WTC11 (cell line): ENCODE data around the gene MRPL14. TPM values are rescaled to one million over a fixed set of nuclear protein-coding genes. Genes with fewer than 3 reads are reported as not detected.

ENCODE experiments used
- ATAC-seq: fragments of 200-7000 bp; cut with Tn5 transposase; 2 replicates; pipeline ENCODE4 v1.10.0; 2021; ENCODE audit warnings: mild to moderate bottlenecking, moderate library complexity
- CTCF ChIA-PET: fragments of 300-600 bp; sonication (Branson Sonifier 250); formaldehyde crosslinking; loops from one replicate; lab custom pipeline; 2021; ENCODE audit warnings: antibody characterized with exemption; lab: Charles Lee
- POLR2A ChIA-PET: fragments of 350-600 bp; sonication (Branson Sonifier 250); formaldehyde crosslinking; loops from one replicate; lab custom pipeline; 2021; ENCODE audit warnings: antibody characterized with exemption; lab: Charles Lee
- DNase-seq: peaks from one replicate; pipeline ENCODE4 v3.0.0; 2021; ENCODE audit warnings: low spot score
- H3K27ac Mint-ChIP-seq: 2 replicates; pipeline ENCODE4 v1.8.0; 2021; ENCODE audit warnings: mixed read lengths
- H3K27me3 Mint-ChIP-seq: 2 replicates; pipeline ENCODE4 v1.8.0; 2021; ENCODE audit warnings: low read depth, mild to moderate bottlenecking, moderate library complexity, mixed read lengths
- H3K36me3 Mint-ChIP-seq: 2 replicates; pipeline ENCODE4 v1.8.0; 2021; ENCODE audit warnings: mixed read lengths
- H3K4me1 Mint-ChIP-seq: 2 replicates; pipeline ENCODE4 v1.8.0; 2022; ENCODE audit warnings: mixed read lengths
- H3K4me3 Mint-ChIP-seq: 2 replicates; pipeline ENCODE4 v1.8.0; 2021; ENCODE audit warnings: mild to moderate bottlenecking, moderate library complexity, mixed read lengths
- H3K9me3 Mint-ChIP-seq: 2 replicates; pipeline ENCODE4 v1.8.0; 2021; ENCODE audit warnings: mixed read lengths
- FOXJ3 ChIP-seq: sonication (generic); formaldehyde crosslinking; IDR thresholded peaks from 2 replicates; pipeline ENCODE4 v1.9.0; 2021; ENCODE audit warnings: missing genetic modification reagents, mild to moderate bottlenecking, borderline replicate concordance
- FOXP1 ChIP-seq: sonication (generic); formaldehyde crosslinking; IDR thresholded peaks from 2 replicates; pipeline ENCODE4 v1.8.0; 2022; ENCODE audit warnings: missing genetic modification reagents, mild to moderate bottlenecking, moderate library complexity, borderline replicate concordance
- JAZF1 ChIP-seq: fragments of 250-450 bp; sonication (Bioruptor Pico); IDR thresholded peaks from 2 replicates; pipeline ENCODE4 v1.9.0; 2021; ENCODE audit warnings: moderate library complexity, mild to moderate bottlenecking, inconsistent platforms
- MYBL2 ChIP-seq: sonication (generic); formaldehyde crosslinking; IDR thresholded peaks from 2 replicates; pipeline ENCODE4 v1.8.1; 2023; ENCODE audit warnings: mild to moderate bottlenecking, moderate library complexity, missing genetic modification reagents
- NFATC4 ChIP-seq: fragments of 250-450 bp; sonication (Bioruptor Pico); IDR thresholded peaks from 2 replicates; pipeline ENCODE4 v1.9.0; 2021; ENCODE audit warnings: mild to moderate bottlenecking
- NR1H2 ChIP-seq: sonication (generic); formaldehyde crosslinking; IDR thresholded peaks from 2 replicates; pipeline ENCODE4 v1.9.0; 2021; ENCODE audit warnings: mild to moderate bottlenecking, moderate library complexity, missing genetic modification reagents
- RELA ChIP-seq: sonication (generic); formaldehyde crosslinking; IDR thresholded peaks from 2 replicates; pipeline ENCODE4 v1.8.1; 2022; ENCODE audit warnings: missing genetic modification reagents, mild to moderate bottlenecking, borderline replicate concordance
- TP53 ChIP-seq: sonication (generic); formaldehyde crosslinking; IDR thresholded peaks from 2 replicates; pipeline ENCODE4 v1.8.1; 2023; ENCODE audit warnings: mild to moderate bottlenecking, missing genetic modification reagents
- ZNF121 ChIP-seq: sonication (generic); formaldehyde crosslinking; IDR thresholded peaks from 2 replicates; pipeline ENCODE4 v1.8.0; 2023; ENCODE audit warnings: missing genetic modification reagents
- ZNF232 ChIP-seq: sonication (generic); formaldehyde crosslinking; IDR thresholded peaks from 2 replicates; pipeline ENCODE4 v1.8.0; 2022; ENCODE audit warnings: mild to moderate bottlenecking, missing genetic modification reagents
- ZNF671 ChIP-seq: fragments of 250-450 bp; sonication (Bioruptor Pico); IDR thresholded peaks from 2 replicates; pipeline ENCODE4 v1.8.0; 2021; ENCODE audit warnings: mild to moderate bottlenecking
- total RNA-seq: library from RNA; stranded (reverse); gene quantifications from 3 replicates; pipeline ENCODE4 v1.2.3, GENCODE V29; 2021
- TF ChIP-seq, protein P1 (sequence below): sonication (generic); formaldehyde crosslinking; IDR thresholded peaks from 2 replicates; pipeline ENCODE4 v1.8.1; 2022; ENCODE audit warnings: missing genetic modification reagents, borderline replicate concordance
- TF ChIP-seq, protein P2 (sequence below): fragments of 250-450 bp; sonication (Bioruptor Pico); IDR thresholded peaks from 2 replicates; pipeline ENCODE4 v1.8.0; 2021; ENCODE audit warnings: mild to moderate bottlenecking
- TF ChIP-seq, protein P3 (sequence below): fragments of 250-450 bp; sonication (Bioruptor Pico); IDR thresholded peaks from 2 replicates; pipeline ENCODE4 v1.9.0; 2021; ENCODE audit warnings: mild to moderate bottlenecking, borderline replicate concordance
- TF ChIP-seq, protein P4 (sequence below): sonication (generic); formaldehyde crosslinking; IDR thresholded peaks from 2 replicates; pipeline ENCODE4 v1.8.1; 2023; ENCODE audit warnings: mild to moderate bottlenecking, missing genetic modification reagents, moderate library complexity

Gene MRPL14
- total RNA-seq, 1 experiment from 2014 or later: 74.2 TPM

DNA sequence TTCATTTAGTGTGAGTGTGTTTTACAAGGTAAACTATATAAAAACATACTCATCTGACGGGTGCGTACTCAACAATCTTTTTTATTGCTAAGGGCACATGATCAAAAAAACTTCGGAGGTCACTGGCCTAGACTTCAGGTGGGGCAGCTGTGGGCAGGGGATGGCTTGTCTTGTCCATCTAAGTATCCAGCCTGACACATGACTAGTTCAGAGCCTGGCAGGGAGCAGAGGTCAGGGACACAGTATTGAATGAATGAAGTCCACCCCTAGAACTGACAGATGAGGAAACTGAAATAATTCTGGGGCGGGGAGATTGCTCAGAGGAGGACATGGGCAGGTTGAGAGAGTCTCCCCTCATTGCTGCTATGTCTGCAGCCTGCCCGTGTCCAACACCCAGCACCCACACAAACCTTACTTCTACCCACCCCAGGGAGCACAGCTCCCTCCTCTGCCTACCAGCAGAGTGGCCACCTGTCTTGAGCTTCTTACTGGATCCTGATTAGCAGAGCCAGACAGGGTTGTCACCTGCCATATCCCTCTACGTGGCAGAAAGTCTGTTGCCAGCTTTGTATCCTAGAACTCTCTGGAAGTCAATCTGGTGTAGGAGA, 48.9 kb downstream of the MRPL14 start:
- DNase-seq (no peak), ATAC-seq (no peak)
- no peaks in the 10 kb centered on the region for H3K9me3 Mint-ChIP-seq
- ChIA-PET CTCF (interaction anchor here (0.5 to 4.5 kb wide), 95 partner anchors 10 to 502 kb away, joined by 3 to 52 read pairs (median 4); partner anchors contain the start of genes GTPBP2, POLH, RSPH9 and SLC35B2), POLR2A (interaction anchor here (1.0 kb wide), 1 partner anchor 309 kb away, joined by 6 read pairs; the partner anchor contains the start of gene VEGFA)
- no peak overlapping the region for H3K4me3 Mint-ChIP-seq
- no peaks in the 10 kb centered on the region for H3K27me3 Mint-ChIP-seq
- peaks cover 34% of the 10 kb centered on the region for H3K4me1 Mint-ChIP-seq
- H3K27ac Mint-ChIP-seq: no peak overlapping the region
- no peak for TF ChIP-seq ZNF671
- H3K36me3 Mint-ChIP-seq: no peaks in the 10 kb centered on the region

DNA sequence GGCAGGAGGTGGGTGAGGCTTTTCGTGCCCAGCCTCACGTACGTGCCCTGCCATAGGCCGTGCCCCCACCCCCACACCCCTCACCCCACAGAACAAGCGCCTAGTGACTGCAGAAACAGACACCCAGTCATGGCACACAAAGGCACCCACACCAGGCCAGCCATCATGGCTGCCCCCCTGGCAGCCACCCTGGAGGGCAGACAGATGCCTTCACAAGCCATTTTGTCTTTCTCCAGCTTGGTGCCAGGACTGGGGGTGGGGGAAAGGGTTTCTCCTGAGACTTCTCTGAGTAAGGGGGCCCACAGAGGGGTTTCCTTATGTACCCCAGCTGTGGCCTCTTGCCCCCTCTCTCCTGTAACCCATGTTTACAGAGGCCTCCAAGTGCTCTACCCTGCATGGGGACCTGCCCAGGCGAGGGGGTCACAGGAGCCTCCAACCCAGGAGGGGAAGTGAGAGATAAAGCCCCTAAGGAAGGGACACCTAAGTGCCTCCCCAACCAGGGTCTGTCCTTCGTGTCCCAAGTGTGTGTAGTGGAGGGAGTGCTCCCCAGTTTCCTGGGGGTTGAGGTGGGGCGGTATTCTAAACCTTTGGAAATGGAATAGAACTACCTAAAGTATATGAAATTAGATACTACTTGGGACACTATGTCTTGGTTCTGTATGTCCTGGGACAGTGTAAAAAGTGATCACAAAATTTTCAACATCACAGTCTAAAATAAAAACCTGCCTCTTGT, 49.9 kb downstream of the MRPL14 start:
- POLR2A ChIA-PET: no interaction called here
- DNase-seq (no peak), ATAC-seq (no peak)
- no peaks in the 10 kb centered on the region for H3K36me3 Mint-ChIP-seq
- CTCF ChIA-PET: interaction anchor here (2.2 to 6.6 kb wide), 6 partner anchors 14 to 409 kb away, joined by 21 to 96 read pairs (median 50); partner anchors contain the start of gene VEGFA
- no peak for TF ChIP-seq FOXJ3 (CRISPR knock-in tag)
- TF ChIP-seq, protein P1, sequence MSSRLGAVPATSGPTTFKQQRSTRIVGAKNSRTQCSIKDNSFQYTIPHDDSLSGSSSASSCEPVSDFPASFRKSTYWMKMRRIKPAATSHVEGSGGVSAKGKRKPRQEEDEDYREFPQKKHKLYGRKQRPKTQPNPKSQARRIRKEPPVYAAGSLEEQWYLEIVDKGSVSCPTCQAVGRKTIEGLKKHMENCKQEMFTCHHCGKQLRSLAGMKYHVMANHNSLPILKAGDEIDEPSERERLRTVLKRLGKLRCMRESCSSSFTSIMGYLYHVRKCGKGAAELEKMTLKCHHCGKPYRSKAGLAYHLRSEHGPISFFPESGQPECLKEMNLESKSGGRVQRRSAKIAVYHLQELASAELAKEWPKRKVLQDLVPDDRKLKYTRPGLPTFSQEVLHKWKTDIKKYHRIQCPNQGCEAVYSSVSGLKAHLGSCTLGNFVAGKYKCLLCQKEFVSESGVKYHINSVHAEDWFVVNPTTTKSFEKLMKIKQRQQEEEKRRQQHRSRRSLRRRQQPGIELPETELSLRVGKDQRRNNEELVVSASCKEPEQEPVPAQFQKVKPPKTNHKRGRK (CRISPR knock-in tag): no peak
- TF ChIP-seq, protein P2, sequence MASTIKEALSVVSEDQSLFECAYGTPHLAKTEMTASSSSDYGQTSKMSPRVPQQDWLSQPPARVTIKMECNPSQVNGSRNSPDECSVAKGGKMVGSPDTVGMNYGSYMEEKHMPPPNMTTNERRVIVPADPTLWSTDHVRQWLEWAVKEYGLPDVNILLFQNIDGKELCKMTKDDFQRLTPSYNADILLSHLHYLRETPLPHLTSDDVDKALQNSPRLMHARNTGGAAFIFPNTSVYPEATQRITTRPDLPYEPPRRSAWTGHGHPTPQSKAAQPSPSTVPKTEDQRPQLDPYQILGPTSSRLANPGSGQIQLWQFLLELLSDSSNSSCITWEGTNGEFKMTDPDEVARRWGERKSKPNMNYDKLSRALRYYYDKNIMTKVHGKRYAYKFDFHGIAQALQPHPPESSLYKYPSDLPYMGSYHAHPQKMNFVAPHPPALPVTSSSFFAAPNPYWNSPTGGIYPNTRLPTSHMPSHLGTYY (CRISPR knock-in tag): no peak
- TF ChIP-seq, protein P3, sequence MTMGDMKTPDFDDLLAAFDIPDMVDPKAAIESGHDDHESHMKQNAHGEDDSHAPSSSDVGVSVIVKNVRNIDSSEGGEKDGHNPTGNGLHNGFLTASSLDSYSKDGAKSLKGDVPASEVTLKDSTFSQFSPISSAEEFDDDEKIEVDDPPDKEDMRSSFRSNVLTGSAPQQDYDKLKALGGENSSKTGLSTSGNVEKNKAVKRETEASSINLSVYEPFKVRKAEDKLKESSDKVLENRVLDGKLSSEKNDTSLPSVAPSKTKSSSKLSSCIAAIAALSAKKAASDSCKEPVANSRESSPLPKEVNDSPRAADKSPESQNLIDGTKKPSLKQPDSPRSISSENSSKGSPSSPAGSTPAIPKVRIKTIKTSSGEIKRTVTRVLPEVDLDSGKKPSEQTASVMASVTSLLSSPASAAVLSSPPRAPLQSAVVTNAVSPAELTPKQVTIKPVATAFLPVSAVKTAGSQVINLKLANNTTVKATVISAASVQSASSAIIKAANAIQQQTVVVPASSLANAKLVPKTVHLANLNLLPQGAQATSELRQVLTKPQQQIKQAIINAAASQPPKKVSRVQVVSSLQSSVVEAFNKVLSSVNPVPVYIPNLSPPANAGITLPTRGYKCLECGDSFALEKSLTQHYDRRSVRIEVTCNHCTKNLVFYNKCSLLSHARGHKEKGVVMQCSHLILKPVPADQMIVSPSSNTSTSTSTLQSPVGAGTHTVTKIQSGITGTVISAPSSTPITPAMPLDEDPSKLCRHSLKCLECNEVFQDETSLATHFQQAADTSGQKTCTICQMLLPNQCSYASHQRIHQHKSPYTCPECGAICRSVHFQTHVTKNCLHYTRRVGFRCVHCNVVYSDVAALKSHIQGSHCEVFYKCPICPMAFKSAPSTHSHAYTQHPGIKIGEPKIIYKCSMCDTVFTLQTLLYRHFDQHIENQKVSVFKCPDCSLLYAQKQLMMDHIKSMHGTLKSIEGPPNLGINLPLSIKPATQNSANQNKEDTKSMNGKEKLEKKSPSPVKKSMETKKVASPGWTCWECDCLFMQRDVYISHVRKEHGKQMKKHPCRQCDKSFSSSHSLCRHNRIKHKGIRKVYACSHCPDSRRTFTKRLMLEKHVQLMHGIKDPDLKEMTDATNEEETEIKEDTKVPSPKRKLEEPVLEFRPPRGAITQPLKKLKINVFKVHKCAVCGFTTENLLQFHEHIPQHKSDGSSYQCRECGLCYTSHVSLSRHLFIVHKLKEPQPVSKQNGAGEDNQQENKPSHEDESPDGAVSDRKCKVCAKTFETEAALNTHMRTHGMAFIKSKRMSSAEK (CRISPR knock-in tag): no peak
- TF ChIP-seq FOXP1 (CRISPR knock-in tag): no peak
- TF ChIP-seq, protein P4, sequence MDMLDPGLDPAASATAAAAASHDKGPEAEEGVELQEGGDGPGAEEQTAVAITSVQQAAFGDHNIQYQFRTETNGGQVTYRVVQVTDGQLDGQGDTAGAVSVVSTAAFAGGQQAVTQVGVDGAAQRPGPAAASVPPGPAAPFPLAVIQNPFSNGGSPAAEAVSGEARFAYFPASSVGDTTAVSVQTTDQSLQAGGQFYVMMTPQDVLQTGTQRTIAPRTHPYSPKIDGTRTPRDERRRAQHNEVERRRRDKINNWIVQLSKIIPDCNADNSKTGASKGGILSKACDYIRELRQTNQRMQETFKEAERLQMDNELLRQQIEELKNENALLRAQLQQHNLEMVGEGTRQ (CRISPR knock-in tag): no peak
- no peak for TF ChIP-seq TP53
- no peak for TF ChIP-seq ZNF121 (CRISPR knock-in tag)
- no peak for TF ChIP-seq NR1H2 (CRISPR knock-in tag)
- no peak for TF ChIP-seq JAZF1
- no peak for TF ChIP-seq ZNF232 (CRISPR knock-in tag)
- TF ChIP-seq MYBL2: no peak
- no peak for TF ChIP-seq RELA (CRISPR knock-in tag)
- no peak for TF ChIP-seq NFATC4 (CRISPR knock-in tag)
- H3K27ac Mint-ChIP-seq: peak overlapping the region; percentile 77; the same call in 1 of the 2 replicates
- peaks cover 42% of the 10 kb centered on the region for H3K4me1 Mint-ChIP-seq
- H3K27me3 Mint-ChIP-seq: no peaks in the 10 kb centered on the region
- H3K9me3 Mint-ChIP-seq: no peaks in the 10 kb centered on the region
- H3K4me3 Mint-ChIP-seq: peak overlapping the region; percentile 29; the same call in 1 of the 2 replicates
